ENCODE data around the gene CENATAC.
"Not testable (repeated sequence)": the region's sequence is repeated elsewhere in the genome, so short reads cannot be mapped to it uniquely, and the experiment has no call there.

The CENATAC gene

DNA sequence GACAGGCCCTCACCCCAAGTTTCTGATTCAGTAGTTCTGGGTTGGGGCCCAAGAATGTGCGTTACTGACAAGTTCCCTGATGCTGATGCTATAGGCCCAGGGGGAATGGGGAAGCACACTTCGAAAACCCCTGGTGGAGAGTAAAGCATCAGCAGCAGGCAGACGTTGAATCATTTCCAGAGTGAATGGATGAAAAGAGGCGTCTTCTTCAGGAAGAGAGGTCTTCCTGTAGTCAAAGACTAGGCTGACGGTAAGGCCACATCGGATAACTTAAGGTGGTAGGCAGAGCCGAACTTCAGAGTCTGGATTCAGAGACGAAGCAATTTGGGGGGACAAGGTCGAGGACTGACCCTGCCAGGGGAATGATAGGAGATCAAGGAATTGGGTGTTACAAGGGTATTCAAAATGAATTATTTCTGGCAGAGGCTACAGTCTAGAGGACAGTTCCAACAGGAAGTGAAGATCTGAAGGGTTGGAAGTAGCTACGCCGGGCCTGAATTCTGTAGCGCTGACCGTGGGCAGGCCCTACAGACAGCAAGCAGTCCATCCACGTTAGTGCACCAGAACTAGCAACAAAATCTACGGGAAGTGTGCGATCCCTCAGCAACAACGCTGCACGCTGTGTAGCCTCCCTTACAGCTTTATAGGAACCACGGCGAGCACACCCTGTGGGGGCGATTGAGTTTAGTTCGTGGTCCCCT lies 862 bp upstream of the CENATAC start:
- no peak for DNase-seq (ENCODE audit: low read depth)

GRCh38 chr11:118998388-118998717 lies 415 bp downstream of the CENATAC start:
- no peak for DNase-seq (ENCODE audit: low read depth)

DNA sequence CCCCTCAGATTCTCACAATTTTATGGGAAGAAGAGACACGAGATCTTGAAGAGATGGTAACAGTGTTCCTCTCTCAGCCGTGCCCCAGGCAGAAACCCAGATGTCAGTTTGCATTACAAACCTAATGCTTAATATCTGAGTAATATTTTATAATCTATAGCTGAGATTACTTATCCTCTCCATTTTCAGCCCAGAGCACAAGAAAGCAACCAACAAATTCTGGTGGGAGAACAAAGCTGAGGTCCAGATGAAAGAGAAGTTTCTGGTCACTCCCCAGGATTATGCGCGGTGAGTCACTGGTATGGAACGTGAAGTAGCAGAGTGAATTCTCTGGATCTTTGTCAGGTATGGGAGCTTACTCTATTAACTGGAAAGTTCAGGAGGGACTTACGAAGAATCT lies 884 bp downstream of the CENATAC start:
- DNase-seq (ENCODE audit: low read depth) = peak; percentile 28

- DNase-seq (ENCODE audit: low read depth) = no peak
Observed at GRCh38 chr11:119000906-119001305, 3.0 kb downstream of the CENATAC start.

GRCh38 chr11:119006656-119007055 lies 8.7 kb downstream of the CENATAC start:
- no peak for DNase-seq (ENCODE audit: low read depth)

- no peak for DNase-seq (ENCODE audit: low read depth)
Observed at GRCh38 chr11:119011476-119012053, 13.6 kb downstream of the CENATAC start.

GRCh38 chr11:119012629-119013170 lies 14.8 kb downstream of the CENATAC start:
- no peak for DNase-seq (ENCODE audit: low read depth)

GRCh38 chr11:119014209-119014924 lies 16.4 kb downstream of the CENATAC start:
- DNase-seq (ENCODE audit: low read depth) = no peak

DNA sequence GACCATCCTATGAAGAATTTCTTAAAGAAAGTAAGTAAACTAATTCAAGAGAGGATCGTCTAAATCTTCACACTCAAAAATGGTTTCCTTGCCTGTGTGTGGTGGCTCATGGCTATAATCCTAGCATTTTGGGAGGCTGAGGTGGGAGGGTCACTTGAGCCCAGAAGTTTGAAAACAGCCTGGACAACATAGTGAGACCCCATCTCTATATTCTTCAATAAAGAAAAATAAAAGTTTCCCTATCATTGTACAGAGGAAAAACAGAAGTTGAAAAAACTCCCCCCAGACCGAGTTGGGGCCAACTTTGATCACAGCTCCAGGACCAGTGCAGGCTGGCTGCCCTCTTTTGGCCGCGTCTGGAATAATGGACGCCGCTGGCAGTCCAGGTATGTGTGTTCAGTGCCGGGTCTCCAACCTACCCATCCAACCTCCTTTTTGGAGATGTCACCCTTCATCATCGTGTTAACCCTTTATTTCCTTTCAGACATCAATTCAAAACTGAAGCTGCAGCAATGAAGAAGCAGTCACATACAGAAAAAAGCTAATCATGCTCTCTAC lies 17.2 kb downstream of the CENATAC start:
- DNase-seq (ENCODE audit: low read depth) = no peak

- DNase-seq (ENCODE audit: low read depth) = no peak
Observed at GRCh38 chr11:119016216-119017009, 18.5 kb downstream of the CENATAC start.

- DNase-seq (ENCODE audit: low read depth) = not testable (repeated sequence)
Observed at GRCh38 chr11:119017377-119017776, 19.4 kb downstream of the CENATAC start.

DNA sequence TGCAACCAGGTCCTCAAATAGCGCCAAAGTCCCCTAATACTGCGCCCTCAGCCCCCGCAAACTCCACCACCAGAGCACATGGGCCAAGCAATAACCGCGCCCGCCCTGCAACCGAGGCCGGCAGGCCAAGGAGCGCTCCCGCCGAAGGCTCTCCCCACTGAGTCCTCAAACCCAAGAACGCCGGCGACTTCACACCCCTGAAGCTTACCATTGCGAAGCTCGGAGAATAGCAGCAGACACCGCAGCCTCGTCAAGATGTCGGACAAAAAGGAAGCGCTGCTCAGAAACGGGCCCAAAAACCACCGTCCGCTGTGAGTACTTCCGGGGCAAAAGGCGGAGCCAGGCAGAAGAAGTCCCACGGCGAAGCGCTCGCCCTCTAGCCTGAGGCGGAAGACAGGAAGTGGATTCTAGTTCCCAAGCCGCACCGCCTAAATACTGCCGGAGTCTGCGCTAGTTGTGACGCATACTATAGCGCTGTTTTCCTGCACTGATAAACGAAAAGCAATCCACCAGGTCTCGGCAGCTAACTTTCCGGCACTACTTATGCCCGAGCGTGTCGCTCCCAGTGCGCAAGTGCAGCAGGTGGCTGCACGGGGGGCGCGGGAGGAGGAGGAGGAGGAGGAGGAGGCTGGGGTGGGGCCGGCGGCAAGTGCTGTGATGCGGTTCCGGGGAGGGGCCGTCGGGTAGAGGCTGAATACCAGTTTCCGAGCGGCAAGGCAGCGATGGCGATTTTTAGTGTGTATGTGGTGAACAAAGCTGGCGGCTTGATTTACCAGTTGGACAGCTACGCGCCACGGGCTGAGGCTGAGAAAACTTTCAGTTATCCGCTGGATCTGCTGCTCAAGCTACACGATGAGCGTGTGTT lies 20.4 kb downstream of the CENATAC start, which contains the start of the genes RPS25 and TRAPPC4:
TSS of gene RPS25 (minus strand) at position 270 of the 865 bp plus-strand sequence. CDS start at position 211, 59 bp downstream.
TSS of gene TRAPPC4 (plus strand) at position 693 of the 865 bp plus-strand sequence. CDS start at position 723, 30 bp downstream.
- peak; percentile 88 for DNase-seq (ENCODE audit: low read depth)

- no peak for DNase-seq (ENCODE audit: low read depth)
Observed at GRCh38 chr11:119019996-119020395, 22.1 kb downstream of the CENATAC start.

DNA sequence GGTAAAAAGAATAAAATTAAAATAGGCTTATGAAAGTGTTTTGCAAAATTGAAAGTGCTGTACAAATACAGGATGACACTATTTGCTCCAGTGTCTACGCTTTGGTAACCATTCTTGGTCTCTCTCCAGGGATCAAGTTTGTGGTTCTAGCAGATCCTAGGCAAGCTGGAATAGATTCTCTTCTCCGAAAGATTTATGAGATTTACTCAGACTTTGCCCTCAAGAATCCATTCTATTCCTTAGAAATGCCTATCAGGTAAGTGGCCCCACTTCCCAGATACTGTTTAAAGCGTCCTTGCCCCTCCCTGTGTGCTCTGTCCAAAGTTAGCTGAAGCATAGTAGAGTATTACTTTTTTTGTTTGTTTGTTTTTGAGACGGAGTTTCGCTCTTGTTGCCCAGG lies 23.7 kb downstream of the CENATAC start:
- DNase-seq (ENCODE audit: low read depth) = no peak

DNA sequence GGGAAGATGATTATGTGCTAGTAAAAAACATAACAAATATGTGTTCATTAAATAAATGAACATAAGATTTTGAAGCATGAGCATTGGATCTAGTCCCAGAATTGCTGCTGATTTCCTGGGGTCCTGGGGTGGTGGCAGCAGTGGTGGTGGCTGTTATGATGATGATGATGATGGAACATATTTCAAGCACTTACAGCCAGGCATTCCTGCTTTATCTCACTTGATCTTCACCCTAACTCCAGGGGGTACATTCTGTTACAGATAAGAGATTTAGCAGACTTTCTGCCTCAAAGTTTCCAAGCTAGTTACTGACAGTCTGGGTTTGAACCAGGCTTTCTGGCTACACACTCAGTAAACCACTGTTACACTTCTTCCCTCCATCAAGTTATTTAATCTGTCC lies 25.8 kb downstream of the CENATAC start:
- no peak for DNase-seq (ENCODE audit: low read depth)

DNA sequence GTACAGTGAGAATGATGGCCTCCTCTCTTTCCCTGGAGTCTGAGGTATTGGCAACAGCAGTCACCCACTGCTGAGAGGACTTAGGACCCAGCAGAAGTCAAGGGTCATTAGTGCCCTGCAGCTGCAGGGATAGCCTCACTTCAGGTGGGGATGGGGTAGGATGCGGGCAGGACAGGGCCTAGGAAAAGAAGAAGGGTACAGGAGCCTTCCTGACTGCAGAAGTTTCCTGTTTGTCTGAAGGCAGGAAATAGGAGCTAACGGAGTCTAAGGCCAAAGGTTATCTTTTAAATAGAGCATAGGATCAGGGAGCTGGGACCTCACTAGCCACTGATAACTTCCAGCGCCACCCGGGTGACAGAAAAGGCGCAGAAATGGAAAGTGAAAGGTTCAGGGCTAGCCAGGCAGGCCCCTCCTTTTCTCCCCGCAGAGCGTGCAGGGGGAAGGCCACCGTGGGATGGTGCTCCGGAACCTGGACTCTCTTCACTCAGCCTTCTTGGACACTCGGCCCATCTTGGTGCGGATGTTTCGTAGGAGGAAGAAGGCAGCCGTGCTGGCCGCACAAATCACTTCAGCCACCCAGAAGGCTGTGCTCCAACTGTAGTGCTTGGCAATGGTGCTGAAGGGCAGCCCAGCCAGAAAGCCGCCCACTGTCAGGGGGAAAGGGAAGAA lies 26.6 kb downstream of the CENATAC start:
- no peak for DNase-seq (ENCODE audit: low read depth)

DNA sequence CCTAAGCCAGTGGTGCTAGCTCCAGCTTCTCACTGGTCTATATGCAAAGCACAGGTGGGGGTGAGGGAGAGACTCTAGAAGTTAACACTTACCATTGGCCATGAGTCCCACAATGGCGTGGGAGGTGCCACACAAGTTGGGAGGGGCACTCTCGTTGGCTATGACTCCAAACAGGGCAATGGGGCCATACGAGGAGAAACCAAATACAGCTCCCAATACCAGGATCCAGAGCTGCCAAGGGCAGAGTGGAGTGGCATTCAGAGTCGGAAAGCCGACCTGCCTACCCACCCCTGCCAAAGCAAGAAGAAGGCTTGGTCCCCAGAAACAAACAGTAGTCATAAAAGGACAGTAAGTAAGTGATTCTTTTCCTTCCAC lies 27.1 kb downstream of the CENATAC start:
- no peak for DNase-seq (ENCODE audit: low read depth)

- no peak for DNase-seq (ENCODE audit: low read depth)
Observed at GRCh38 chr11:119025541-119025940, 27.6 kb downstream of the CENATAC start.

DNA sequence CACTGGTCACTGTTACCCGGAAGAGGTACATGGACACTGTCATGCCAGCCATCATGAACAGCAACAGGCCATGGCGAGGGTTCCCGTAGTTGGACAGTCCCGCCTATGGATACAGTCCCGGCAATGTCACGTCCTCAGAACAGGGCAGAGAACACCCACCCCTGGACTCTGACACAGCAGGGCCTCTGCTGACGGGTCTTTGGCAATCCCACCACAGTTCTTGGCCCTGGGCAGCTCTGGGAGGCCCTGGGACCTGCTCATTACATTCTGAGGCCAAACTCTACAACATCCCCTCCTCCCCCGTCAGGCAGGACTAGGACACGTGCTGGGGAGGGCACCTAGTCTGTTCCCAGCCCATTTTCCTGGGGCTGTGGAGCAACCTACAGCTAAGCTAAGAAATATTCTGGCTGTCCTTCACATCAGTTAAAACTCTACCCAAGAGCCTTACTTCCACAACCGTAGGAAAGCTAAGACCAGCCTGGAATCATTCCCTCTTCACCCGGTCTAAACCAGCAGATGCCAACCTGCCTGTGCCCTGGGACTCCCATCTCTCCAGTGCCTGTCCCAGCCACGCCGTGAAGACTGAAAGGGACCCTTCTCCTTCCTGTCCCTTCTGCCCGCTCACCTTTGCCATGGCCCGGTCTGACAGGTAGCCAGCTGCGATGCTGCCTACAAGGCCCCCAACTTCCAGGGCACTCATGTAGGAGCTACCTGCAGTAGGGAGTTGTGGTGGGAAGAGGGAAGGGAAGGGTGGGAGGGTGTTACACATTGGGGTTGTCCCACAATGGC lies 28.2 kb downstream of the CENATAC start:
- no peak for DNase-seq (ENCODE audit: low read depth)
